Activated CD4-positive, alpha-beta T cell treated with anti-CD3 and anti-CD28 coated beads for 36 hours (primary cell): ENCODE measurements around the gene TIAM2. TPM values are rescaled to one million over a fixed set of nuclear protein-coding genes. Genes with fewer than 3 reads are reported as not detected.
A peak's percentile ranks its signal among the peaks of the same experiment; 100 is the strongest.

Experiments
- ATAC-seq: fragments of 200-7000 bp; cut with Tn5 transposase; one replicate; pipeline ENCODE4 v1.10.0; 2021; ENCODE audit warnings: mild to moderate bottlenecking, moderate library complexity
- CTCF ChIA-PET: fragments of 350-600 bp; sonication (Branson Sonifier 250); formaldehyde crosslinking; loops from one replicate; lab custom pipeline; 2021; ENCODE audit warnings: antibody characterized with exemption; lab: Charles Lee
- POLR2A ChIA-PET: fragments of 350-600 bp; sonication (Branson Sonifier 250); formaldehyde crosslinking; loops from one replicate; lab custom pipeline; 2021; ENCODE audit warnings: antibody characterized with exemption, inconsistent platforms; lab: Charles Lee
- DNase-seq: peaks from one replicate; pipeline ENCODE4 v3.0.0-alpha.2; 2020
- H3K27ac Mint-ChIP-seq: one replicate; pipeline ENCODE4 v1.8.0; 2021; ENCODE audit warnings: mixed read lengths
- H3K27me3 Mint-ChIP-seq: one replicate; pipeline ENCODE4 v1.8.0; 2021; ENCODE audit warnings: mixed read lengths
- H3K36me3 Mint-ChIP-seq: one replicate; pipeline ENCODE4 v1.8.0; 2021; ENCODE audit warnings: low read depth, mixed read lengths
- H3K4me1 Mint-ChIP-seq: one replicate; pipeline ENCODE4 v1.8.0; 2021; ENCODE audit warnings: mixed read lengths
- H3K4me3 Mint-ChIP-seq: one replicate; pipeline ENCODE4 v1.8.0; 2021; ENCODE audit warnings: mild to moderate bottlenecking, moderate library complexity, mixed read lengths
- H3K9me3 Mint-ChIP-seq: one replicate; pipeline ENCODE4 v1.8.0; 2021; ENCODE audit warnings: low read depth, mixed read lengths
- intact Hi-C, 2 experiments: fragments of 100-400 bp; cut with DNase I in 1 of 2; cut with micrococcal nuclease in 1 of 2; formaldehyde crosslinking; loops; one replicate each; pipeline versions ENCODE4 v1.14.2 to v1.15.1; 2022 to 2024; cut with DNase I, micrococcal nuclease
- total RNA-seq, 2 experiments: library from RNA; stranded (reverse); gene quantifications; one replicate each; pipeline ENCODE4 v1.2.3, GENCODE V29; 2021

The TIAM2 gene
- total RNA-seq, 2 experiments from 2014 or later, result 10.4 to 12.0 TPM

GRCh38 chr6:155121699-155122098 lies 126.6 kb downstream of the TIAM2 start:
- DNase-seq, result no peak
- no peak for ATAC-seq
- Mint-ChIP-seq H3K9me3 (no peaks in the 10 kb centered on the region), H3K4me3 (no peak overlapping the region), H3K36me3 (peaks cover 2% of the 10 kb centered on the region), H3K4me1 (peaks cover 22% of the 10 kb centered on the region), H3K27ac (no peak overlapping the region), H3K27me3 (no peaks in the 10 kb centered on the region)
- intact Hi-C loops, result no loop called here
- ChIA-PET CTCF (no interaction called here), POLR2A (interaction anchor here (0.7 kb wide), 1 partner anchor 33 kb away, joined by 3 read pairs; no protein-coding TSS in a partner anchor)

- DNase-seq (no peak), ATAC-seq (no peak)
- no peak overlapping the region for H3K27ac Mint-ChIP-seq
- H3K9me3 Mint-ChIP-seq, result no peaks in the 10 kb centered on the region
- H3K4me3 Mint-ChIP-seq, result no peak overlapping the region
- intact Hi-C loops, result no loop called here
- peaks cover 5% of the 10 kb centered on the region for H3K36me3 Mint-ChIP-seq
- peaks cover 25% of the 10 kb centered on the region for H3K4me1 Mint-ChIP-seq
- H3K27me3 Mint-ChIP-seq, result no peaks in the 10 kb centered on the region
- CTCF ChIA-PET, result interaction anchor here (0.6 kb wide), 1 partner anchor 27 kb away, joined by 3 read pairs; no protein-coding TSS in a partner anchor
- POLR2A ChIA-PET, result interaction anchor here (0.7 kb wide), 1 partner anchor 32 kb away, joined by 3 read pairs; no protein-coding TSS in a partner anchor
Observed at GRCh38 chr6:155122199-155122950, 127.3 kb downstream of the TIAM2 start.

- H3K9me3 Mint-ChIP-seq, result no peaks in the 10 kb centered on the region
- peaks cover 5% of the 10 kb centered on the region for H3K36me3 Mint-ChIP-seq
- H3K27me3 Mint-ChIP-seq, result no peaks in the 10 kb centered on the region
Observed at GRCh38 chr6:155123520-155123919, 128.4 kb downstream of the TIAM2 start.

GRCh38 chr6:155125906-155126305 lies 130.8 kb downstream of the TIAM2 start:
- Mint-ChIP-seq H3K27ac (peak overlapping the region; percentile 62), H3K4me1 (peaks cover 36% of the 10 kb centered on the region), H3K27me3 (no peaks in the 10 kb centered on the region), H3K4me3 (no peak overlapping the region), H3K9me3 (no peaks in the 10 kb centered on the region), H3K36me3 (peaks cover 17% of the 10 kb centered on the region)
- DNase-seq, result no peak
- ChIA-PET POLR2A (no interaction called here), CTCF (no interaction called here)
- intact Hi-C loops, result no loop called here
- no peak for ATAC-seq

More at GRCh38 chr6:155123520-155123919, 128.4 kb downstream of the TIAM2 start:
- CTCF ChIA-PET, result interaction anchor here (0.6 to 1.4 kb wide), 2 partner anchors 35 to 144 kb away, joined by 3 to 5 read pairs; no protein-coding TSS in a partner anchor
- POLR2A ChIA-PET, result no interaction called here
- DNase-seq (no peak), ATAC-seq (no peak)
- peaks cover 23% of the 10 kb centered on the region for H3K4me1 Mint-ChIP-seq
- intact Hi-C loops, result no loop called here
- H3K27ac Mint-ChIP-seq, result no peak overlapping the region
- no peak overlapping the region for H3K4me3 Mint-ChIP-seq

GRCh38 chr6:155126727-155127439 lies 131.8 kb downstream of the TIAM2 start:
- no peak overlapping the region for H3K4me3 Mint-ChIP-seq

GRCh38 chr6:155128977-155129376 lies 133.9 kb downstream of the TIAM2 start:
- peaks cover 36% of the 10 kb centered on the region for H3K4me1 Mint-ChIP-seq
- ATAC-seq (no peak), DNase-seq (no peak)
- ChIA-PET CTCF (interaction anchor here (1.1 to 1.9 kb wide), 3 partner anchors 12 to 42 kb away, joined by 3 to 5 read pairs (median 3); no protein-coding TSS in a partner anchor), POLR2A (interaction anchor here (0.6 kb wide), 1 partner anchor 13 kb away, joined by 3 read pairs; no protein-coding TSS in a partner anchor)
- H3K4me3 Mint-ChIP-seq, result no peak overlapping the region
- H3K9me3 Mint-ChIP-seq, result no peaks in the 10 kb centered on the region
- intact Hi-C loops, result no loop called here
- peaks cover 15% of the 10 kb centered on the region for H3K36me3 Mint-ChIP-seq
- H3K27me3 Mint-ChIP-seq, result no peaks in the 10 kb centered on the region
- no peak overlapping the region for H3K27ac Mint-ChIP-seq

More at GRCh38 chr6:155126727-155127439, 131.8 kb downstream of the TIAM2 start:
- peak; percentile 82 for DNase-seq
- peak overlapping the region; percentile 76 for H3K27ac Mint-ChIP-seq
- peak; percentile 94 for ATAC-seq
- intact Hi-C loops, result no loop called here
- peaks cover 17% of the 10 kb centered on the region for H3K36me3 Mint-ChIP-seq
- no peaks in the 10 kb centered on the region for H3K27me3 Mint-ChIP-seq
- no peaks in the 10 kb centered on the region for H3K9me3 Mint-ChIP-seq
- CTCF ChIA-PET, result interaction anchor here (1.0 to 1.9 kb wide), 2 partner anchors 31 to 180 kb away, joined by 3 to 5 read pairs; no protein-coding TSS in a partner anchor
- H3K4me1 Mint-ChIP-seq, result peaks cover 33% of the 10 kb centered on the region
- POLR2A ChIA-PET, result no interaction called here

GRCh38 chr6:155129744-155130143 lies 134.6 kb downstream of the TIAM2 start:
- Mint-ChIP-seq H3K9me3 (no peaks in the 10 kb centered on the region), H3K4me3 (no peak overlapping the region), H3K4me1 (peaks cover 36% of the 10 kb centered on the region), H3K27me3 (no peaks in the 10 kb centered on the region), H3K36me3 (peaks cover 15% of the 10 kb centered on the region), H3K27ac (peak overlapping the region; percentile 83)
- no peak for ATAC-seq
- ChIA-PET POLR2A (interaction anchor here (1.0 kb wide), 1 partner anchor 79 kb away, joined by 3 read pairs; no protein-coding TSS in a partner anchor), CTCF (no interaction called here)
- intact Hi-C loops, result loop anchor here (1.0 to 2.0 kb wide), 3 partner anchors 25 to 42 kb away; no protein-coding TSS in a partner anchor
- no peak for DNase-seq

- ChIA-PET POLR2A (interaction anchor here (0.7 to 1.0 kb wide), 2 partner anchors 15 to 80 kb away, joined by 3 read pairs; no protein-coding TSS in a partner anchor), CTCF (interaction anchor here (0.6 kb wide), 1 partner anchor 239 kb away, joined by 3 read pairs; no protein-coding TSS in a partner anchor)
- Mint-ChIP-seq H3K4me3 (no peak overlapping the region), H3K27me3 (no peaks in the 10 kb centered on the region), H3K36me3 (peaks cover 15% of the 10 kb centered on the region), H3K9me3 (no peaks in the 10 kb centered on the region), H3K27ac (peak overlapping the region; percentile 83), H3K4me1 (peaks cover 36% of the 10 kb centered on the region)
- peak; percentile 70 for ATAC-seq
- intact Hi-C loops, result loop anchor here (1.0 to 2.0 kb wide), 3 partner anchors 24 to 41 kb away; no protein-coding TSS in a partner anchor
- DNase-seq, result peak; percentile 45
Observed at GRCh38 chr6:155130161-155130853, 135.2 kb downstream of the TIAM2 start.

- H3K4me1 Mint-ChIP-seq, result peaks cover 23% of the 10 kb centered on the region
- no peak for DNase-seq
- ChIA-PET CTCF (interaction anchor here (0.7 kb wide), 1 partner anchor 120 kb away, joined by 3 read pairs; no protein-coding TSS in a partner anchor), POLR2A (no interaction called here)
- no peaks in the 10 kb centered on the region for H3K9me3 Mint-ChIP-seq
- intact Hi-C loops, result no loop called here
- ATAC-seq, result no peak
- H3K36me3 Mint-ChIP-seq, result peaks cover 12% of the 10 kb centered on the region
- no peaks in the 10 kb centered on the region for H3K27me3 Mint-ChIP-seq
- no peak overlapping the region for H3K4me3 Mint-ChIP-seq
- no peak overlapping the region for H3K27ac Mint-ChIP-seq
Observed at GRCh38 chr6:155132617-155133016, 137.5 kb downstream of the TIAM2 start.

- Mint-ChIP-seq H3K4me1 (peaks cover 28% of the 10 kb centered on the region), H3K27ac (no peak overlapping the region), H3K9me3 (no peaks in the 10 kb centered on the region), H3K4me3 (no peak overlapping the region), H3K27me3 (no peaks in the 10 kb centered on the region), H3K36me3 (peaks cover 26% of the 10 kb centered on the region)
- intact Hi-C loops, result no loop called here
- CTCF ChIA-PET, result no interaction called here
- POLR2A ChIA-PET, result no interaction called here
- DNase-seq, result no peak
- no peak for ATAC-seq
Observed at GRCh38 chr6:155141002-155141401, 145.9 kb downstream of the TIAM2 start.

- CTCF ChIA-PET, result no interaction called here
- ATAC-seq, result no peak
- Mint-ChIP-seq H3K27me3 (no peaks in the 10 kb centered on the region), H3K4me1 (peaks cover 28% of the 10 kb centered on the region), H3K9me3 (no peaks in the 10 kb centered on the region), H3K4me3 (no peak overlapping the region), H3K36me3 (peaks cover 28% of the 10 kb centered on the region), H3K27ac (no peak overlapping the region)
- POLR2A ChIA-PET, result no interaction called here
- intact Hi-C loops, result no loop called here
- DNase-seq, result no peak
Observed at GRCh38 chr6:155141512-155141911, 146.4 kb downstream of the TIAM2 start.
